Nephron progenitor cell (in vitro differentiated cells): ENCODE results near the gene ERC2.

Source experiments
- DNase-seq: peaks from one replicate; pipeline ENCODE4 v3.0.0; 2021
- H3K27ac Mint-ChIP-seq: 2 replicates; pipeline ENCODE4 v1.8.0; 2021; ENCODE audit warnings: mild to moderate bottlenecking, moderate library complexity, mixed read lengths
- H3K27me3 Mint-ChIP-seq: 2 replicates; pipeline ENCODE4 v1.8.0; 2021; ENCODE audit warnings: mild to moderate bottlenecking, low read depth, mixed read lengths; ENCODE audit not compliant: poor library complexity
- H3K36me3 Mint-ChIP-seq: 2 replicates; pipeline ENCODE4 v1.8.0; 2021; ENCODE audit warnings: low read depth, mixed read lengths
- H3K4me1 Mint-ChIP-seq: 2 replicates; pipeline ENCODE4 v1.8.0; 2021; ENCODE audit warnings: mixed read lengths
- H3K4me3 Mint-ChIP-seq: 2 replicates; pipeline ENCODE4 v1.8.0; 2021; ENCODE audit warnings: mild to moderate bottlenecking, moderate library complexity, mixed read lengths
- H3K9me3 Mint-ChIP-seq: 2 replicates; pipeline ENCODE4 v1.8.0; 2021; ENCODE audit warnings: mild to moderate bottlenecking, moderate library complexity, mixed read lengths
- TF ChIP-seq, protein P1 (sequence below): fragments of 200-600 bp; sonication (generic); IDR thresholded peaks from 2 replicates; pipeline ENCODE4 v1.5.0; 2021; ENCODE audit warnings: antibody characterized with exemption

The ERC2 gene

DNA sequence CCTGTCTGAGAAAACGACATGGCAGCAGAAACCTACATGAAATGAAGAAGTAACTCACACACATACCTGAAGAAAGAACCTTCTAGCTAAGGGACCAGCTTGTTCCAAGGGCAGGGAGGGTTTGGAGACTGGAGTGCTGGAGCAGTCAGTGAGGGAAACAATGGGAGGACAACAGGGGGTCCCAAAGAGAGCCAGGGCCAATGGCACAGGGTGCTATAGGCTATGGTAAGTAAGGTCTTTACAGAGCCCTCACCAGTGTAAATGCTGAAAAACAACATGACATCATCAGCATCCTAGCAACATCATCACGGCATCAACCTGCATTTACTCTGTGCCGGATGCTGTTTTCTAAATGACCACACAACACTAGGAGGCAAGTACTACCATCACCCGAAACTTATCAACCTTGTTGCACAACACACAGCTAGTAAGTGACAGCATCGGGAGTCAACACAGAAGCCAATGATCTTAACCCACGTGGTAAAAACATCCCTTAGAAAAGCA is 531.7 kb downstream of the ERC2 start:
- DNase-seq = no peak
- peaks cover 34% of the 10 kb centered on the region for H3K4me1 Mint-ChIP-seq
- H3K36me3 Mint-ChIP-seq = no peaks in the 10 kb centered on the region
- H3K27me3 Mint-ChIP-seq = peaks cover 3% of the 10 kb centered on the region
- peak overlapping the region; percentile 90 for H3K27ac Mint-ChIP-seq
- no peak overlapping the region for H3K4me3 Mint-ChIP-seq
- H3K9me3 Mint-ChIP-seq = no peaks in the 10 kb centered on the region
- TF ChIP-seq, protein P1, sequence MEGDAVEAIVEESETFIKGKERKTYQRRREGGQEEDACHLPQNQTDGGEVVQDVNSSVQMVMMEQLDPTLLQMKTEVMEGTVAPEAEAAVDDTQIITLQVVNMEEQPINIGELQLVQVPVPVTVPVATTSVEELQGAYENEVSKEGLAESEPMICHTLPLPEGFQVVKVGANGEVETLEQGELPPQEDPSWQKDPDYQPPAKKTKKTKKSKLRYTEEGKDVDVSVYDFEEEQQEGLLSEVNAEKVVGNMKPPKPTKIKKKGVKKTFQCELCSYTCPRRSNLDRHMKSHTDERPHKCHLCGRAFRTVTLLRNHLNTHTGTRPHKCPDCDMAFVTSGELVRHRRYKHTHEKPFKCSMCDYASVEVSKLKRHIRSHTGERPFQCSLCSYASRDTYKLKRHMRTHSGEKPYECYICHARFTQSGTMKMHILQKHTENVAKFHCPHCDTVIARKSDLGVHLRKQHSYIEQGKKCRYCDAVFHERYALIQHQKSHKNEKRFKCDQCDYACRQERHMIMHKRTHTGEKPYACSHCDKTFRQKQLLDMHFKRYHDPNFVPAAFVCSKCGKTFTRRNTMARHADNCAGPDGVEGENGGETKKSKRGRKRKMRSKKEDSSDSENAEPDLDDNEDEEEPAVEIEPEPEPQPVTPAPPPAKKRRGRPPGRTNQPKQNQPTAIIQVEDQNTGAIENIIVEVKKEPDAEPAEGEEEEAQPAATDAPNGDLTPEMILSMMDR = no peak

DNA sequence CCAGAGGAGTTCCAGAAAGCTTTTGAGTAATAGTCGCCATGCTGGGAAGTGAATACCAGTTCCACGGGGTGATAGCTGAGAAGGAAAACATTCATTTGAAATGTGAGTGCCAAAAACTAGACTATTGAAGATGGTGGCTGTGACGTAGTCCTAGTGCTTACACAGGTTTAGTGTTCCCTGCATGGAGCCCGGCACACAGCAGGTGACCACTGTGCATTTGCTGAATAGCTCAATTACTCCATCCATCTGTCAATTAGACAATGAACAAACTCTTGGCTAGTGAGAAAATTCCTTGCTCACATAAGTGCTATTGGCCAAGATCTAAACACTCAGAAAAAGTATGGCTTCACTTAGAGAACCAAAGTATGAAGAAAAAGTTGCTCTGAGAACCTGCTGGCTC is 533.0 kb downstream of the ERC2 start:
- Mint-ChIP-seq H3K9me3 (peaks cover 7% of the 10 kb centered on the region), H3K36me3 (peaks cover 6% of the 10 kb centered on the region), H3K27ac (no peak overlapping the region), H3K4me3 (no peak overlapping the region), H3K27me3 (peaks cover 3% of the 10 kb centered on the region), H3K4me1 (peaks cover 32% of the 10 kb centered on the region)
- no peak for DNase-seq
- TF ChIP-seq, protein P1 = no peak

DNA sequence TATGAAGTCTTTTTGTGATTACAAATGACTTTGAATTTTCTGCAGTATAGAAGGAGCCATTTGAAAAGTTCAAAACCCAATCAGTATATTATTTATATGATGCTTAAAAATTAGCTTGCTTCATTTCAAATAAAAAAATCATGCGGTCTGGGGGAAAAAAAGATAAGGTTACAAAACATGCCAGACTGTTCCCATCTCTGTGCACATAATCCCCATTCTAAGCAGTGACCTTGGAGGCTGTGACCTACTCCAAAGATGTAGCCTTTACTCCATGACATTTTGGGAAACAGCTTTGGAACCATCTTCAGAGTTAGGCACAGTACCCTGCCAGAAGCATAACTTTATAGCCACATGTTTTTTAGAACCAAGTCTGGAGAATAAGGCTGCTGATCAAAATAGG is 533.5 kb downstream of the ERC2 start:
- no peak overlapping the region for H3K27ac Mint-ChIP-seq

DNA sequence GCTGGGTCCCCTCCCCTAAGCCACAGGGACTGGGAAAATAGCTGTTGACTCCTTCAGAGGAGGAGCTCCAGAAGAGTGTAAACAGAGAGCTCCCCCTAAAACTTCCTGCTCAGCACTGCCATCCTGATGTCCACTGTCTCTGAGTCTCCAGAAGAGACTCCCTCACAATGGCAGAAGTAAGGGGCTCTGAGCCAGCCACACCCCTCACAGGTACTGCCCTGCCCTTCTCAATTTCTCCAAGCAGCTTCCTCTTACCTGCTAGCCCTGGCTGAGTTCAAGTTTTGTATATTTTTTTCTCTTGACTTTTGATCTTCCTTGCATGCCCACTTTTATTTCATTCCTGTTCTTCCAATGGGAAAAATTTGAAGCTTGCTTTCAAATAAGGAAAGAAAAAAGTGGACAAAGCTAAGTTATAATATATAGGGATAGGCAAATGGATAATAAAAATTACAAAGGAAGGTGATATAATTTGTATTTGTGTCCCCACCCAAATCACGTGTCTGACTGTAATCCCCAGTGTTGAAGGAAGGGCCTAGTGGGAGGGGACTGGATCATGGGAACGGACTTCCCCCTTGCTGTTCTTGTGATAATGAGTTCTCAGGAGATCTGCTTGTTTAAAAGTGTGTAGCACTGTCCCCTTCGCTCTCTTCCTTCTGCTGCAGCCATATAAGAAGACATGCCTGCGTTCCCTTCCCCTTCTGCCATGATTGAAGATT is 539.0 kb downstream of the ERC2 start:
- Mint-ChIP-seq H3K27me3 (no peaks in the 10 kb centered on the region), H3K4me1 (peaks cover 9% of the 10 kb centered on the region), H3K36me3 (peaks cover 6% of the 10 kb centered on the region), H3K4me3 (no peak overlapping the region), H3K27ac (no peak overlapping the region), H3K9me3 (peaks cover 7% of the 10 kb centered on the region)
- TF ChIP-seq, protein P1 = no peak
- DNase-seq = no peak

More for the DNA sequence above, 533.5 kb downstream of the ERC2 start:
- peaks cover 28% of the 10 kb centered on the region for H3K4me1 Mint-ChIP-seq
- peaks cover 6% of the 10 kb centered on the region for H3K36me3 Mint-ChIP-seq
- H3K27me3 Mint-ChIP-seq = peaks cover 3% of the 10 kb centered on the region
- no peak for DNase-seq
- no peak overlapping the region for H3K4me3 Mint-ChIP-seq
- TF ChIP-seq, protein P1 = no peak
- H3K9me3 Mint-ChIP-seq = peaks cover 7% of the 10 kb centered on the region

DNA sequence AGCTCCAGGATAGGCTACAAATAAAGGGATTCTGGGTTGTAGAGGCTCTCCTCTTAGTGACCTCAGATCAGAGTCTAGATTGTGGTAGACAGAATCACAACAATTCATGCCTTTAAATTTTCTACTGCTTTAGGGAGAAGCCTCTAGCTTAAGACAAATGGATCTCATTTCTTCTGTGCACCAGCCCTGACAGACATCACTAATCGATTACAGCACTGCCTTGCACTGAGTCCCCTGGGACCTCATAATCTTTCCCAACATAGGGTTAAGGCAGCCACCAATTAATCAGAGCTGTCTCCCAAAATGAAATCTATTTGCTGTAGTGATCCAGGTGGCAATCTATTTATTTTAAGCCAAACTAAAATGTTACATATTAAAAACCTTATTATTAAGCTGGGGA is 544.6 kb downstream of the ERC2 start:
- H3K9me3 Mint-ChIP-seq = peaks cover 4% of the 10 kb centered on the region

More for the DNA sequence above, 544.6 kb downstream of the ERC2 start:
- H3K4me3 Mint-ChIP-seq = no peak overlapping the region
- peaks cover 17% of the 10 kb centered on the region for H3K4me1 Mint-ChIP-seq
- no peak overlapping the region for H3K27ac Mint-ChIP-seq
- no peaks in the 10 kb centered on the region for H3K36me3 Mint-ChIP-seq
- TF ChIP-seq, protein P1 = no peak
- peaks cover 3% of the 10 kb centered on the region for H3K27me3 Mint-ChIP-seq
- no peak for DNase-seq
